ENCODE results near the gene ELOB.

DNA sequence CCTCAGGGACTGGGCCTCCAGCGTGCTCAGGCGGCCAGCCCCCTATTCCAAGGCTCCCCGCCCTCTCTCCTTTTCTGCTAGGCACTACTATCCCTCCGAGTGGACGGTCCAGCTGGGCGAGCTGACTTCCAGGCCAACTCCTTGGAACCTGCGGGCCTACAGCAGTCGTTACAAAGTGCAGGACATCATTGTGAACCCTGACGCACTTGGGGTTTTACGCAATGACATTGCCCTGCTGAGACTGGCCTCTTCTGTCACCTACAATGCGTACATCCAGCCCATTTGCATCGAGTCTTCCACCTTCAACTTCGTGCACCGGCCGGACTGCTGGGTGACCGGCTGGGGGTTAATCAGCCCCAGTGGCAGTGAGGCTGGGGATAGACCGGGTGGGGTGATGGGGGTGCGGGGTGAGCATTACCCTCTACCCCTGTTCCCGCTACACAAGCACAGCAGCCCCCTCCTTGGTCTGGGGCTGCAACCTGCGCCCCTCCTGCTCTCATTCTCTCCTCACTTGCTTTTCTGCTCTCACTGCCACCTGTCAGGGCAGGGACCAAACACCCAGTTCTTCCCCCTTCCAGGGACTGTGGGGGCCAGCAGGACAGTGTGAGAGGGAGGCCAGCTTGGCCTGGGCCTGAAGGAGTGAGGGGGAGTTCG is 22.3 kb upstream of the ELOB start:
- TF ChIP-seq SP1 (IDR thresholded peaks at IDR 0.05; ENCODE audit: low read depth, low read length) = no peak
- TF ChIP-seq, protein P1, sequence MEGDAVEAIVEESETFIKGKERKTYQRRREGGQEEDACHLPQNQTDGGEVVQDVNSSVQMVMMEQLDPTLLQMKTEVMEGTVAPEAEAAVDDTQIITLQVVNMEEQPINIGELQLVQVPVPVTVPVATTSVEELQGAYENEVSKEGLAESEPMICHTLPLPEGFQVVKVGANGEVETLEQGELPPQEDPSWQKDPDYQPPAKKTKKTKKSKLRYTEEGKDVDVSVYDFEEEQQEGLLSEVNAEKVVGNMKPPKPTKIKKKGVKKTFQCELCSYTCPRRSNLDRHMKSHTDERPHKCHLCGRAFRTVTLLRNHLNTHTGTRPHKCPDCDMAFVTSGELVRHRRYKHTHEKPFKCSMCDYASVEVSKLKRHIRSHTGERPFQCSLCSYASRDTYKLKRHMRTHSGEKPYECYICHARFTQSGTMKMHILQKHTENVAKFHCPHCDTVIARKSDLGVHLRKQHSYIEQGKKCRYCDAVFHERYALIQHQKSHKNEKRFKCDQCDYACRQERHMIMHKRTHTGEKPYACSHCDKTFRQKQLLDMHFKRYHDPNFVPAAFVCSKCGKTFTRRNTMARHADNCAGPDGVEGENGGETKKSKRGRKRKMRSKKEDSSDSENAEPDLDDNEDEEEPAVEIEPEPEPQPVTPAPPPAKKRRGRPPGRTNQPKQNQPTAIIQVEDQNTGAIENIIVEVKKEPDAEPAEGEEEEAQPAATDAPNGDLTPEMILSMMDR (IDR thresholded peaks at IDR 0.05 in 2 of 3, conservative IDR thresholded peaks at IDR 0.05 in 1 of 3; ENCODE audit: control insufficient read depth in 2 of 3, extremely low read depth in 1 of 3, insufficient read depth in 1 of 3, low read depth in 3 of 3, low read length in 3 of 3) = no peak
- TF ChIP-seq NR2C2 (IDR thresholded peaks at IDR 0.05; ENCODE audit: borderline replicate concordance, control insufficient read depth, insufficient read length, low read depth) = no peak
- no peak for TF ChIP-seq SMC3 (IDR thresholded peaks at IDR 0.05; ENCODE audit: borderline replicate concordance, low read length)
- TF ChIP-seq TCF7 (IDR thresholded peaks at IDR 0.05; ENCODE audit: borderline replicate concordance) = no peak
- TF ChIP-seq, protein P2, sequence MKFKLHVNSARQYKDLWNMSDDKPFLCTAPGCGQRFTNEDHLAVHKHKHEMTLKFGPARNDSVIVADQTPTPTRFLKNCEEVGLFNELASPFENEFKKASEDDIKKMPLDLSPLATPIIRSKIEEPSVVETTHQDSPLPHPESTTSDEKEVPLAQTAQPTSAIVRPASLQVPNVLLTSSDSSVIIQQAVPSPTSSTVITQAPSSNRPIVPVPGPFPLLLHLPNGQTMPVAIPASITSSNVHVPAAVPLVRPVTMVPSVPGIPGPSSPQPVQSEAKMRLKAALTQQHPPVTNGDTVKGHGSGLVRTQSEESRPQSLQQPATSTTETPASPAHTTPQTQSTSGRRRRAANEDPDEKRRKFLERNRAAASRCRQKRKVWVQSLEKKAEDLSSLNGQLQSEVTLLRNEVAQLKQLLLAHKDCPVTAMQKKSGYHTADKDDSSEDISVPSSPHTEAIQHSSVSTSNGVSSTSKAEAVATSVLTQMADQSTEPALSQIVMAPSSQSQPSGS (IDR thresholded peaks at IDR 0.05; ENCODE audit: low read length) = no peak
- TF ChIP-seq, protein P3, sequence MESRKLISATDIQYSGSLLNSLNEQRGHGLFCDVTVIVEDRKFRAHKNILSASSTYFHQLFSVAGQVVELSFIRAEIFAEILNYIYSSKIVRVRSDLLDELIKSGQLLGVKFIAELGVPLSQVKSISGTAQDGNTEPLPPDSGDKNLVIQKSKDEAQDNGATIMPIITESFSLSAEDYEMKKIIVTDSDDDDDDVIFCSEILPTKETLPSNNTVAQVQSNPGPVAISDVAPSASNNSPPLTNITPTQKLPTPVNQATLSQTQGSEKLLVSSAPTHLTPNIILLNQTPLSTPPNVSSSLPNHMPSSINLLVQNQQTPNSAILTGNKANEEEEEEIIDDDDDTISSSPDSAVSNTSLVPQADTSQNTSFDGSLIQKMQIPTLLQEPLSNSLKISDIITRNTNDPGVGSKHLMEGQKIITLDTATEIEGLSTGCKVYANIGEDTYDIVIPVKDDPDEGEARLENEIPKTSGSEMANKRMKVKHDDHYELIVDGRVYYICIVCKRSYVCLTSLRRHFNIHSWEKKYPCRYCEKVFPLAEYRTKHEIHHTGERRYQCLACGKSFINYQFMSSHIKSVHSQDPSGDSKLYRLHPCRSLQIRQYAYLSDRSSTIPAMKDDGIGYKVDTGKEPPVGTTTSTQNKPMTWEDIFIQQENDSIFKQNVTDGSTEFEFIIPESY (IDR thresholded peaks at IDR 0.05) = no peak
